HG03139 (cell line): ENCODE measurements around the gene BBS10.
"Not testable (repeated sequence)": the region's sequence is repeated elsewhere in the genome, so short reads cannot be mapped to it uniquely, and the experiment has no call there.

Experiments used
- ATAC-seq: cut with Tn5 transposase; IDR thresholded peaks from one replicate; pipeline ENCODE4 v1.9.1; 2021; ENCODE audit not compliant: unreplicated experiment

The BBS10 gene

GRCh38 chr12:76332606-76333005, 15.6 kb downstream of the BBS10 start:
- ATAC-seq, result no peak

- ATAC-seq, result no peak
Observed at GRCh38 chr12:76329606-76330005, 18.6 kb downstream of the BBS10 start.

GRCh38 chr12:76329159-76329558, 19.1 kb downstream of the BBS10 start:
- ATAC-seq, result no peak

- ATAC-seq, result not testable (repeated sequence)
Observed at GRCh38 chr12:76319595-76320319, 28.5 kb downstream of the BBS10 start.

GRCh38 chr12:76318773-76319594, 29.2 kb downstream of the BBS10 start:
- no peak for ATAC-seq

GRCh38 chr12:76317976-76318375, 30.2 kb downstream of the BBS10 start:
- no peak for ATAC-seq

GRCh38 chr12:76316468-76316867, 31.7 kb downstream of the BBS10 start:
- no peak for ATAC-seq

- no peak for ATAC-seq
Observed at GRCh38 chr12:76313299-76313698, 34.9 kb downstream of the BBS10 start.

- no peak for ATAC-seq
Observed at GRCh38 chr12:76312315-76312714, 35.9 kb downstream of the BBS10 start.

- ATAC-seq, result no peak
Observed at GRCh38 chr12:76311796-76312195, 36.4 kb downstream of the BBS10 start.

GRCh38 chr12:76310110-76310509, 38.1 kb downstream of the BBS10 start:
- ATAC-seq, result no peak

GRCh38 chr12:76308866-76309265, 39.3 kb downstream of the BBS10 start:
- no peak for ATAC-seq

GRCh38 chr12:76307083-76307482, 41.1 kb downstream of the BBS10 start:
- ATAC-seq, result no peak

- no peak for ATAC-seq
Observed at GRCh38 chr12:76303989-76304460, 44.2 kb downstream of the BBS10 start.

GRCh38 chr12:76303365-76303764, 44.9 kb downstream of the BBS10 start:
- no peak for ATAC-seq

GRCh38 chr12:76300297-76300665, 47.9 kb downstream of the BBS10 start:
- no peak for ATAC-seq

- no peak for ATAC-seq
Observed at GRCh38 chr12:76299536-76300296, 48.5 kb downstream of the BBS10 start.
